Aorta (tissue), 5 donors: ENCODE measurements around the gene SEC24D. TPM values are rescaled to one million over a fixed set of nuclear protein-coding genes. Genes with fewer than 3 reads are reported as not detected.

ENCODE experiments used
- ATAC-seq: fragments of 200-7000 bp; cut with Tn5 transposase; one replicate; pipeline ENCODE4 v1.9.1; 2022; ENCODE audit warnings: moderate library complexity; ENCODE audit not compliant: low FRiP score
- DNase-seq, 2 donors: peaks; one replicate each; pipeline ENCODE4 v3.0.0-alpha.2; 2020
- H3K27ac ChIP-seq, 2 donors: one replicate each; pipeline ENCODE4 v1.5.1; 2013; ENCODE audit warnings: low read length in 2 of 2, mild to moderate bottlenecking in 2 of 2, moderate library complexity in 2 of 2, control low read depth in 1 of 2, inconsistent platforms in 1 of 2, low read depth in 1 of 2
- H3K27me3 ChIP-seq, 2 donors: one replicate each; pipeline ENCODE4 v1.6.1; 2013; ENCODE audit warnings: control low read depth in 1 of 2, low read length in 1 of 2, mild to moderate bottlenecking in 1 of 2, moderate library complexity in 1 of 2; ENCODE audit not compliant: insufficient read depth in 2 of 2, control insufficient read depth in 1 of 2
- H3K36me3 ChIP-seq, 2 donors: one replicate each; pipeline ENCODE4 v1.6.1; 2013; ENCODE audit warnings: control low read depth in 1 of 2, low read length in 1 of 2, mild to moderate bottlenecking in 1 of 2; ENCODE audit not compliant: insufficient read depth in 2 of 2, control insufficient read depth in 1 of 2
- H3K4me1 ChIP-seq, 2 donors: one replicate each; pipeline ENCODE4 v1.6.1; 2013; ENCODE audit warnings: low read length in 2 of 2, control low read depth in 1 of 2, mild to moderate bottlenecking in 1 of 2, moderate library complexity in 1 of 2; ENCODE audit not compliant: insufficient read depth in 2 of 2, control insufficient read depth in 1 of 2
- H3K4me3 ChIP-seq, 2 donors: one replicate each; pipeline ENCODE4 v1.5.1; 2013; ENCODE audit warnings: low read length in 2 of 2, control low read depth in 1 of 2, mild to moderate bottlenecking in 1 of 2
- H3K9me3 ChIP-seq: one replicate; pipeline ENCODE4 v1.6.1; 2013; ENCODE audit warnings: mild to moderate bottlenecking, low read length; ENCODE audit not compliant: control insufficient read depth
- WGBS, 2 donors: extraction: QIAGEN DNeasy Blood & Tissue Kit; methylation state at CpG; one replicate each; pipeline ENCODE4 v1.1.7; 2013; 5-methylcytosine and 5-hydroxymethylcytosine counted together
- intact Hi-C, 2 donors: fragments of 100-400 bp; cut with DNase I; formaldehyde crosslinking; loops; one replicate each; pipeline versions ENCODE4 v1.14.2 to v1.15.0; 2022
- polyA plus RNA-seq, 2 donors: library from polyadenylated mRNA; stranded (reverse); fragments of 200-250 nt; gene quantifications; one replicate each; pipeline ENCODE4 v1.2.3, GENCODE V29; 2013
- total RNA-seq, 2 donors: library from RNA; stranded (reverse); fragmentation: NEBNext Ultra II Directional; extraction: Animal tissue kit (Norgen Biotek cat#: 25700); gene quantifications; one replicate each; pipeline ENCODE4 v1.2.1, GENCODE V29; 2021
- donor health status: healthy with polysubstance abuse.
- donor health status: Bipolar disorder and iron deficiency.
- donor health status: DM: no; HTN: no; CAD: no.
- donor health status: DM: no; HTN: no; CAD: no.
- donor health status: DM: yes; HTN: yes; CAD: no.

The SEC24D gene
- total and polyA plus RNA-seq, 4 donors: 25.3 to 127 (median 78.3) TPM

DNA sequence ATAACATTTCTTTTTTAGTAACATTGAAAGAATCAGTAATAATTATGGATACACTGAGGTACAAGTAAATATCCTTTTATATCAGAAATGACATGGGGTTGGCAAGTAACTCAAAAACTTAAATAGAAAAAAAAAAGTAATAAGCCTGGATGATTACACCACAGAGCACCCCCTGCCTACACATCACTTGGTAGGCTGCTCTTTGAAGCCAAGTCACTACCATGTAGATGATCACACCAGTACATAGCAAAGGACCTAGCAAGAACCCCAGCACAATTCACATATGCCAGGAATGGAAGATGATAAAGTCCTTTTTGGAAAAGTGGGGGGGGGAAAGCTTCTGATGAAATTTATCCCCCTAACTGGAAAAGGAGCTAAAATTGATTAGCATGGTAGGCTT, 93.9 kb downstream of the SEC24D start:
- no peaks in the 10 kb centered on the region for H3K27me3 ChIP-seq
- intact Hi-C loops: loop anchor here (2.0 to 10.0 kb wide), 3 partner anchors 145 to 553 kb away; partner anchors contain the start of gene SYNPO2 (in 2 of the 2)
- ATAC-seq (no peak), DNase-seq (no peak)
- no peak overlapping the region for H3K4me3 ChIP-seq
- no peaks in the 10 kb centered on the region for H3K9me3 ChIP-seq
- peaks cover 2 to 3% of the 10 kb centered on the region in 2 donors for H3K36me3 ChIP-seq
- H3K4me1 ChIP-seq: peaks cover 2 to 6% of the 10 kb centered on the region in 2 donors
- peak overlapping the region in 1 of 2 donors; percentile 36 for H3K27ac ChIP-seq

DNA sequence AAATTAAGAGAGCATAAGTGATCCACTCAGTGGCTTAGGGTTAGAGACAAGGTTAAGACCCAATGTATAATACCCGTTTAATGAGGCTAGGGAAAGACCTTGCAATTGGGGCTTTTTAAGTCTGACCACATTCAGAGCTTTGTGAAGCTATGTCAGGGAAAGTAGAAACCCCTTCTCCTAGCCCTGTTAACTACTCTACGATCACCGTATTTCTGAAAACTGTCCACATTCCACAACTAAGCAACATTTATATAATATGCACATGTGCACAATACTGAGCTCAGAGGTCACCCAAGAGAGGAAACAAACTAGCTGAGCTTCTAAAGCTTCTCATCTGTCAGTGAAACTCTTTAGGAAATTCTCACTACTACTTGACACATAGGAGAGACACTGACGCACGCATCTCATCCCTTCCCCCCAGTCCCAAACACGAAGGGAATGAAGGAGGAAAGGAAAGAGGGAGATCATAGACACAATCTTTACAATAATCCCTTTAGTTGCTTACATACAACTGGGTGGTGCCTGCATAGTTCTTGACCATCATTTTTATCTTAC, 94.5 kb downstream of the SEC24D start:
- Histone ChIP-seq H3K27ac (no peak overlapping the region), H3K27me3 (no peaks in the 10 kb centered on the region), H3K4me3 (no peak overlapping the region), H3K4me1 (peaks cover 2 to 6% of the 10 kb centered on the region in 2 donors), H3K9me3 (no peaks in the 10 kb centered on the region), H3K36me3 (peaks cover 2 to 3% of the 10 kb centered on the region in 2 donors)
- peak; percentile 34 for ATAC-seq
- DNase-seq: no peak
- WGBS, 2 donors: 5 to 7% methylated on average over 6 of the region's 6 CpGs
- intact Hi-C loops: loop anchor here in 1 of 2 donors (2.0 to 10.0 kb wide), 3 partner anchors 146 to 553 kb away; partner anchors contain the start of gene SYNPO2

DNA sequence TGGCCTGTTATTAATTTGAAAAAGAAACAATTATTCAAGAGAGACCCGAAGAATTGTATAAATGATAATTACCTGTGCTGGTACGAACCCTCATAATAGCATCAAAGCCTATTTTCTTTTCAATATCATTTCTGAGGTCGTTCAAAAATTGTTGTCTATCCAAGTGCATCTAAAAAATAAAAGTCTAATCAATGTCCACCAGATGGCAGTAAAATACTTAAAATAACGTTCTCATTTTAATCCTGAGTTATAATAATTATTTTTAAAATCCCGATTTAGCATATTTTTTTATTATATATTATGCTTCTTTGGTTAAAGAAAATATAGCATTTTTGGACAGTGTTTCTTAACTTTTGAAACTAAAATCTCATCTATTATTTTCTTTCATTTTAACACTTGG, 95.1 kb downstream of the SEC24D start:
- Histone ChIP-seq H3K27ac (no peak overlapping the region), H3K4me3 (no peak overlapping the region), H3K4me1 (peaks cover 2 to 3% of the 10 kb centered on the region in 2 donors), H3K27me3 (no peaks in the 10 kb centered on the region), H3K9me3 (no peaks in the 10 kb centered on the region), H3K36me3 (peaks cover 2 to 3% of the 10 kb centered on the region in 2 donors)
- ATAC-seq: no peak
- no peak for DNase-seq
- intact Hi-C loops: loop anchor here in 1 of 2 donors (2.0 to 10.0 kb wide), 3 partner anchors 146 to 554 kb away; partner anchors contain the start of gene SYNPO2
- 20 to 27% methylated on average over 5 of the region's 5 CpGs for WGBS, 2 donors

DNA sequence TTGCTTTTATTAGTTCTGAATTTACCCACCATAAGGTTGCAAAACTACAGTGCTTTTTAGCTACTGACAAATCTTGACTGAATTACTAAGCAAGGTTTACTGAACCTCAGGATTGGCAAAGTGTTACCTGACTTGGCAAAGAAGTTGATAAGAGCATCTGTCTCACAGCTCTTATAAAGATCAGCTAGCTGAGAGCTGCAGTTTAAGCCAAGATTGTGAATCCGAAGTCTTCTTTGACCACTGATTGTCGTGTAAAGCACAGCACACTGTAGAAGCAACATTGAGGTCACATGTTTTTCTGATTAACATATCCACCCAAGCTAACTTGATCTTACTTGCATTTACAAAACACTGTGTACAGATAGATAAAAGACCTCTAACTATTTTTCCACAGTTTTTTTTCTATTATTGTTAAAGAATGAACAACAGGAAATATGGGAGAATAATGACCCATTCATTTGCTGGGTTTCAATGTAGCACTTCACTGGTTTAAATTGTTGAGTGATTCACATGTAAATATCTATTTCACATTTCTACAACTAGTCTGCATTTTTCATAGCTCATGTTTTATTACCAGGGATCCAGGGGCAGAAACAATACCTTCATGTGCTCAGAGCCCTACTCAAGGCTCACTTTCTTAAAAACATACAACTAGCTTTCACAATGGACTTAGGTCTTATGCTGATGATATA, 96.8 kb downstream of the SEC24D start:
- H3K27ac ChIP-seq: no peak overlapping the region
- intact Hi-C loops: loop anchor here in 1 of 2 donors (10.0 kb wide), 1 partner anchor 56 kb away; no protein-coding TSS in a partner anchor

DNA sequence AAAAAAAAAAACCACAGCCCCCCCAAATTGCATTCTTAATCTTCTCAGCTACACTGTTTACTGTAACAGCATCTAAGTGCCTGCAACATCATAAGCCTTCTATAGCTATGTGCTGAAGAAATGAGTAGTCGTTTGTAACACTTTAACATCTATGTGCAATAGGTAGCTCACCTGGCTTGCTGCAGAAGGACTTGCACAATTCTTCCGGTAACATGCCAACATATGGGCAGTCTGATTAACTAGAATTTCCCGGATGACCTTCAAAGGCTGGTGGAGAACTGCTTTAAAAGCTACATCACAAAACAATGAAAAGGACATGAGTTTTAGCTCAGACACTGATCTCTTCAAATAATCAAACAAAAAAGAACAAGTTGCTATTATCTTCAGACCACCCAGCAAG, 97.8 kb downstream of the SEC24D start:
- Histone ChIP-seq H3K4me1 (no peaks in the 10 kb centered on the region), H3K27me3 (no peaks in the 10 kb centered on the region)
- 77 to 78% methylated on average over 3 of the region's 3 CpGs for WGBS, 2 donors

More for the DNA sequence above, 96.8 kb downstream of the SEC24D start:
- no peaks in the 10 kb centered on the region for H3K4me1 ChIP-seq
- ATAC-seq (no peak), DNase-seq (no peak)
- peaks cover 3 to 6% of the 10 kb centered on the region in 2 donors for H3K36me3 ChIP-seq
- 71 to 82% methylated on average over 2 of the region's 2 CpGs for WGBS, 2 donors
- H3K4me3 ChIP-seq: no peak overlapping the region
- no peaks in the 10 kb centered on the region for H3K9me3 ChIP-seq
- H3K27me3 ChIP-seq: no peaks in the 10 kb centered on the region

DNA sequence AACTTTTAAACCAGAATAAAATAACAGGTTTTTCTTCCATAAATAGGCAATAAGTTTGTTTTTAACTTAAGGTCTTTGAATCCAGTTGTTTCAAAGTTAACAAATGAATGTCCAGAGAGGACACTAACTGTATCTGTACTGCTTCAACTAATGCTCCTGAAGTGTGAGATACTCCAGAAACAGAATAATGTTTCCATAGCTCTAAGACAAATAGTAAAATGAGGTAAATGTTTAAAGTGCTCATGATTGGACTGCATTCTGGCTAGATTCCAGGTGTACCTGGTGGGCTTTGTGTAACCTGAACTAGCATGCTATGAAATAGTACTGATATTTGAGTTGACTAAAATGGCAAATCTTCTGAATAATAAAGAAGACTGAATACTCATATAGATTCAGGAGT, 99.0 kb downstream of the SEC24D start:
- Histone ChIP-seq H3K9me3 (no peaks in the 10 kb centered on the region), H3K4me3 (no peak overlapping the region), H3K27me3 (no peaks in the 10 kb centered on the region), H3K27ac (no peak overlapping the region), H3K4me1 (no peaks in the 10 kb centered on the region), H3K36me3 (peaks cover 2 to 10% of the 10 kb centered on the region in 2 donors)
- intact Hi-C loops: loop anchor here in 1 of 2 donors (10.0 kb wide), 1 partner anchor 58 kb away; no protein-coding TSS in a partner anchor
- DNase-seq: no peak
- ATAC-seq: no peak

More for the DNA sequence above, 97.8 kb downstream of the SEC24D start:
- no peak overlapping the region for H3K4me3 ChIP-seq
- no peak for ATAC-seq
- H3K27ac ChIP-seq: no peak overlapping the region
- intact Hi-C loops: loop anchor here in 1 of 2 donors (10.0 kb wide), 1 partner anchor 57 kb away; no protein-coding TSS in a partner anchor
- no peaks in the 10 kb centered on the region for H3K9me3 ChIP-seq
- DNase-seq: no peak
- peaks cover 3 to 4% of the 10 kb centered on the region in 2 donors for H3K36me3 ChIP-seq

DNA sequence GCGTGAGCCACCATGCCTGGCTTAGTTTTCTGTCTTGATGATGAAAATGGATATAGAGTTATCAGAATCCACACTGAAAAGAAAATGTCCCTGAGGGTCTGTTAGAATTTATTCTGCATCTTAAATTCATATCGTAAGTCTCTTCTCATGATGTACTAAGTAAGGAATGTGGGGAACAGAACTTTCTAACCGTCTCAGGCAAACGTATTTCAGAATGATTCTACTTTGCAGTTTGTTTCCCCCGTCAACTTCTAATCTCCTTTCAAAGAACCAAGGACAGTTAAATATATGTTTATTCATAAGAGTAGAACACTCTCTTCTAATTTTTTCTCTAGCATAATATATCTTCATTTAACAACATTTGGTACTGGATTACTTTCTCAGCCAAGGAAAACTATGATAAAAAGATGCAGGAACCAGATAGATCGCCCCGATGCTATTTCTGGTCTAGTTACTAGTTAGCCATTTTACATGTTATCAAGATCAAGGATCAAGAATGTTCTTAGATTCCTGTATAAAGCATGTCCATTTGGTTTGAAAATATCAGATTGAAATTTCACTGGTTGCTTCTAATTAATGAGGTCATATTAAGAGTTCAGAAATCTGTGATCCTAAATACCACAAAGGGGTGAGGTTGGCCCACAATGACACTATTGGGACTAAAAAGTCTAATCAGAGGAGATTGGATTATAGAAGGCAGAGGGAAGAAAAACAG, 101.3 kb downstream of the SEC24D start:
- peaks cover 4 to 10% of the 10 kb centered on the region in 2 donors for H3K36me3 ChIP-seq
- H3K27ac ChIP-seq: no peak overlapping the region
- ATAC-seq (no peak), DNase-seq (no peak)
- no peaks in the 10 kb centered on the region for H3K27me3 ChIP-seq
- WGBS, 2 donors: 15 to 19% methylated on average over 7 of the region's 7 CpGs
- no peak overlapping the region for H3K4me3 ChIP-seq
- intact Hi-C loops: loop anchor here in 1 of 2 donors (10.0 kb wide), 1 partner anchor 60 kb away; no protein-coding TSS in a partner anchor
- H3K9me3 ChIP-seq: no peaks in the 10 kb centered on the region
- H3K4me1 ChIP-seq: no peaks in the 10 kb centered on the region

DNA sequence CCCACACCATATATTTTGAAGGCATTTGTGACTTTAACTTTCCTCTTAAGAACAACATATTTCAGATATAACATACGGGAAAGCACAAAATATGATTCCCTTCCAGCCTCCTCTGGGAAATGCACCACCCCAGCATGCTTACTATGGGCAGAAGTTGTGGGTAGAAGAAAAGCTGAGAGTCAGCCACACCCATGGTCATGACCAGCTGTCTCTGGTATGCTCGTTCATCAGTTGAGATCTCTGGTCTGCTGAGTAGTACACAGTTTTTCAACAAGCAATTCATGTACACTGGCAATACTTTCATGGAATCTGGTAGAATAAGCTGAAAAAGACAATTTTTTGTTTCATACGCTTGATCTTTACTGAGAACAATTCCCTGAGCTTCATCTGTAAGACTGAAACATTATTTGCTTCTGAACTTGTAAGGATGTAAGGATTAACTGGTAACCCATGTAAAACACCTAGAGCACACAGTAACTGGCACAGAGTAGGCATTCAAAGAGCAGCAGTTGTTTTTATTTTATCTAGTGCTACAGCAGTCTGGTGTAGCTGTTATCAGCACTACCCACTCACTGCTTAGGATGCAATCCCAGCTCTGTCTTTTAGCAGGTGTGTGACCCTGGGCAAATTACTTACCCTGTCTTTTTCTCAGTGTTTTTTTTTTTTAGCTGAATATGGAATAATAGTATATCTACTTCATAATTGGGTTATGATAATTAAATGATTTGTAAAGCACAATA, 103.2 kb downstream of the SEC24D start:
- no peak for DNase-seq
- no peak for ATAC-seq
- Histone ChIP-seq H3K27ac (no peak overlapping the region), H3K27me3 (no peaks in the 10 kb centered on the region), H3K4me3 (no peak overlapping the region), H3K4me1 (no peaks in the 10 kb centered on the region), H3K36me3 (peaks cover 4 to 11% of the 10 kb centered on the region in 2 donors), H3K9me3 (no peaks in the 10 kb centered on the region)
- intact Hi-C loops: loop anchor here in 1 of 2 donors (10.0 kb wide), 1 partner anchor 62 kb away; no protein-coding TSS in a partner anchor
- 48 to 67% methylated on average over 3 of the region's 3 CpGs for WGBS, 2 donors
